K562 (cell line): ENCODE results near the gene EIF3C.
"Not testable (repeated sequence)": the region's sequence is repeated elsewhere in the genome, so short reads cannot be mapped to it uniquely, and the experiment has no call there.

ENCODE experiments used
- KDM1A ChIP-seq, 2 experiments: fragments of 450-650 bp; IDR thresholded peaks; 2 replicates each; pipeline ENCODE4 v1.6.1; 2016; ENCODE audit warnings: mild to moderate bottlenecking in 2 of 2
- LEF1 ChIP-seq: fragments of 450-650 bp; IDR thresholded peaks from 2 replicates; pipeline ENCODE4 v1.6.1; 2016; ENCODE audit warnings: mild to moderate bottlenecking
- PRPF4 ChIP-seq: fragments of 200-400 bp; formaldehyde crosslinking; IDR thresholded peaks from one replicate; pipeline ENCODE4 v1.6.1; 2017; ENCODE audit warnings: low read length, low read depth, mild to moderate bottlenecking; ENCODE audit not compliant: insufficient read depth, poor library complexity, severe bottlenecking
- SIN3A ChIP-seq, 2 experiments: fragments of 150-350 bp in 1 of 2; IDR thresholded peaks; 2 replicates each; pipeline ENCODE4 v1.6.1; 2011 to 2016; ENCODE audit warnings: borderline replicate concordance in 2 of 2, low read depth in 2 of 2, low read length in 2 of 2, mild to moderate bottlenecking in 2 of 2, moderate library complexity in 2 of 2; ENCODE audit not compliant: control insufficient read depth in 1 of 2
- SOX6 ChIP-seq: fragments of 450-650 bp; IDR thresholded peaks from 2 replicates; pipeline ENCODE4 v1.6.1; 2014; ENCODE audit warnings: mild to moderate bottlenecking
- TCF7 ChIP-seq: sonication (generic); IDR thresholded peaks from 2 replicates; pipeline ENCODE4 v1.6.1; 2016; ENCODE audit warnings: antibody characterized with exemption, borderline replicate concordance
- XRCC5 ChIP-seq: fragments of 200-400 bp; formaldehyde crosslinking; IDR thresholded peaks from 2 replicates; pipeline ENCODE4 v1.6.1; 2017; ENCODE audit warnings: low read depth, mild to moderate bottlenecking, low read length
- ZNF140 ChIP-seq: fragments of 250-450 bp; sonication (Bioruptor Pico); IDR thresholded peaks from 2 replicates; pipeline ENCODE4 v1.8.0; 2021; ENCODE audit warnings: moderate library complexity, mild to moderate bottlenecking, inconsistent platforms
- ZNF217 ChIP-seq: sonication (generic); formaldehyde crosslinking; IDR thresholded peaks from 2 replicates; pipeline ENCODE4 v1.8.0; 2022; ENCODE audit warnings: mild to moderate bottlenecking, missing genetic modification reagents
- TF ChIP-seq, protein P1 (sequence below): sonication (generic); formaldehyde crosslinking; IDR thresholded peaks from 2 replicates; pipeline ENCODE4 v1.8.0; 2023; ENCODE audit warnings: missing genetic modification reagents, mild to moderate bottlenecking, borderline replicate concordance
- TF ChIP-seq, protein P2 (sequence below): fragments of 450-650 bp; IDR thresholded peaks from 2 replicates; pipeline ENCODE4 v1.6.1; 2016; ENCODE audit warnings: mild to moderate bottlenecking, moderate library complexity

DNA sequence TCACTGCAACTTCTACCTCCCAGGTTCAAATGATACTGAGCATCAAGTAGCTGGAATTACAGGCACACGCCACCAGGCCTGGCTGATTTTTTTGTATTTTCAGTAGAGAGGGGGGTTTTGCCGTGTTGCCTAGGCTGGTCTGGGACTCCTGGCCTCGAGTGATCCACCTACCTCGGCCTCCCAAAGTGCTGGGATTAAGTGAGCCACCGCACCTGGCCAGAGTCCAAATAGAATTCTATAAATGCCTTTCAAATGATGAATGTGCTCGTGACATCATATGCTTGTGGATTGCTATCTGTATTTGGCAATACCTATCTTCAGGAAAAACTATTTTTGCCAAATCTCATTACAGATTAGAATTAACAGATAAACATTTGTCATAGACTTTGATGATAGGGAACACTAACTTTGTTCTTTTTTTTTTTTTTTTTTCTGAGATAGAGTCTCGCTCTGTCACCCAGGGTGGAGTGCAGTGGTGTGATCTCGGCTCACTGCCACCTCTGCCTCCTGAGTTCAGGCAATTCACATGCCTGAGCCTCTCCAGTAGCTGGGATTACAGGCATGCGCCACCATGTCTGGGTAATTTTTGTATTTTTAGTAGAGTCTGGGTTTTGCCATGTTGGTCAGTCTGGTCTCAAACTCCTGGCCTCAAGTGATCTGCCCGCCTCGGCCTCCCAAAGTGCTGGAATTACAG lies 17.9 kb upstream of the EIF3C start:
- not testable (repeated sequence) for TF ChIP-seq XRCC5; SOX6; LEF1; PRPF4; ZNF140 (CRISPR knock-in tag); SIN3A (IDR thresholded peaks at IDR 0.05; ENCODE audit: borderline replicate concordance in 2 of 2, control insufficient read depth in 1 of 2, low read depth in 2 of 2, low read length in 2 of 2); TCF7; KDM1A (IDR thresholded peaks at IDR 0.05); ZNF217
- TF ChIP-seq, protein P1, sequence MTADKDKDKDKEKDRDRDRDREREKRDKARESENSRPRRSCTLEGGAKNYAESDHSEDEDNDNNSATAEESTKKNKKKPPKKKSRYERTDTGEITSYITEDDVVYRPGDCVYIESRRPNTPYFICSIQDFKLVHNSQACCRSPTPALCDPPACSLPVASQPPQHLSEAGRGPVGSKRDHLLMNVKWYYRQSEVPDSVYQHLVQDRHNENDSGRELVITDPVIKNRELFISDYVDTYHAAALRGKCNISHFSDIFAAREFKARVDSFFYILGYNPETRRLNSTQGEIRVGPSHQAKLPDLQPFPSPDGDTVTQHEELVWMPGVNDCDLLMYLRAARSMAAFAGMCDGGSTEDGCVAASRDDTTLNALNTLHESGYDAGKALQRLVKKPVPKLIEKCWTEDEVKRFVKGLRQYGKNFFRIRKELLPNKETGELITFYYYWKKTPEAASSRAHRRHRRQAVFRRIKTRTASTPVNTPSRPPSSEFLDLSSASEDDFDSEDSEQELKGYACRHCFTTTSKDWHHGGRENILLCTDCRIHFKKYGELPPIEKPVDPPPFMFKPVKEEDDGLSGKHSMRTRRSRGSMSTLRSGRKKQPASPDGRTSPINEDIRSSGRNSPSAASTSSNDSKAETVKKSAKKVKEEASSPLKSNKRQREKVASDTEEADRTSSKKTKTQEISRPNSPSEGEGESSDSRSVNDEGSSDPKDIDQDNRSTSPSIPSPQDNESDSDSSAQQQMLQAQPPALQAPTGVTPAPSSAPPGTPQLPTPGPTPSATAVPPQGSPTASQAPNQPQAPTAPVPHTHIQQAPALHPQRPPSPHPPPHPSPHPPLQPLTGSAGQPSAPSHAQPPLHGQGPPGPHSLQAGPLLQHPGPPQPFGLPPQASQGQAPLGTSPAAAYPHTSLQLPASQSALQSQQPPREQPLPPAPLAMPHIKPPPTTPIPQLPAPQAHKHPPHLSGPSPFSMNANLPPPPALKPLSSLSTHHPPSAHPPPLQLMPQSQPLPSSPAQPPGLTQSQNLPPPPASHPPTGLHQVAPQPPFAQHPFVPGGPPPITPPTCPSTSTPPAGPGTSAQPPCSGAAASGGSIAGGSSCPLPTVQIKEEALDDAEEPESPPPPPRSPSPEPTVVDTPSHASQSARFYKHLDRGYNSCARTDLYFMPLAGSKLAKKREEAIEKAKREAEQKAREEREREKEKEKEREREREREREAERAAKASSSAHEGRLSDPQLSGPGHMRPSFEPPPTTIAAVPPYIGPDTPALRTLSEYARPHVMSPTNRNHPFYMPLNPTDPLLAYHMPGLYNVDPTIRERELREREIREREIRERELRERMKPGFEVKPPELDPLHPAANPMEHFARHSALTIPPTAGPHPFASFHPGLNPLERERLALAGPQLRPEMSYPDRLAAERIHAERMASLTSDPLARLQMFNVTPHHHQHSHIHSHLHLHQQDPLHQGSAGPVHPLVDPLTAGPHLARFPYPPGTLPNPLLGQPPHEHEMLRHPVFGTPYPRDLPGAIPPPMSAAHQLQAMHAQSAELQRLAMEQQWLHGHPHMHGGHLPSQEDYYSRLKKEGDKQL = not testable (repeated sequence)
- TF ChIP-seq, protein P2, sequence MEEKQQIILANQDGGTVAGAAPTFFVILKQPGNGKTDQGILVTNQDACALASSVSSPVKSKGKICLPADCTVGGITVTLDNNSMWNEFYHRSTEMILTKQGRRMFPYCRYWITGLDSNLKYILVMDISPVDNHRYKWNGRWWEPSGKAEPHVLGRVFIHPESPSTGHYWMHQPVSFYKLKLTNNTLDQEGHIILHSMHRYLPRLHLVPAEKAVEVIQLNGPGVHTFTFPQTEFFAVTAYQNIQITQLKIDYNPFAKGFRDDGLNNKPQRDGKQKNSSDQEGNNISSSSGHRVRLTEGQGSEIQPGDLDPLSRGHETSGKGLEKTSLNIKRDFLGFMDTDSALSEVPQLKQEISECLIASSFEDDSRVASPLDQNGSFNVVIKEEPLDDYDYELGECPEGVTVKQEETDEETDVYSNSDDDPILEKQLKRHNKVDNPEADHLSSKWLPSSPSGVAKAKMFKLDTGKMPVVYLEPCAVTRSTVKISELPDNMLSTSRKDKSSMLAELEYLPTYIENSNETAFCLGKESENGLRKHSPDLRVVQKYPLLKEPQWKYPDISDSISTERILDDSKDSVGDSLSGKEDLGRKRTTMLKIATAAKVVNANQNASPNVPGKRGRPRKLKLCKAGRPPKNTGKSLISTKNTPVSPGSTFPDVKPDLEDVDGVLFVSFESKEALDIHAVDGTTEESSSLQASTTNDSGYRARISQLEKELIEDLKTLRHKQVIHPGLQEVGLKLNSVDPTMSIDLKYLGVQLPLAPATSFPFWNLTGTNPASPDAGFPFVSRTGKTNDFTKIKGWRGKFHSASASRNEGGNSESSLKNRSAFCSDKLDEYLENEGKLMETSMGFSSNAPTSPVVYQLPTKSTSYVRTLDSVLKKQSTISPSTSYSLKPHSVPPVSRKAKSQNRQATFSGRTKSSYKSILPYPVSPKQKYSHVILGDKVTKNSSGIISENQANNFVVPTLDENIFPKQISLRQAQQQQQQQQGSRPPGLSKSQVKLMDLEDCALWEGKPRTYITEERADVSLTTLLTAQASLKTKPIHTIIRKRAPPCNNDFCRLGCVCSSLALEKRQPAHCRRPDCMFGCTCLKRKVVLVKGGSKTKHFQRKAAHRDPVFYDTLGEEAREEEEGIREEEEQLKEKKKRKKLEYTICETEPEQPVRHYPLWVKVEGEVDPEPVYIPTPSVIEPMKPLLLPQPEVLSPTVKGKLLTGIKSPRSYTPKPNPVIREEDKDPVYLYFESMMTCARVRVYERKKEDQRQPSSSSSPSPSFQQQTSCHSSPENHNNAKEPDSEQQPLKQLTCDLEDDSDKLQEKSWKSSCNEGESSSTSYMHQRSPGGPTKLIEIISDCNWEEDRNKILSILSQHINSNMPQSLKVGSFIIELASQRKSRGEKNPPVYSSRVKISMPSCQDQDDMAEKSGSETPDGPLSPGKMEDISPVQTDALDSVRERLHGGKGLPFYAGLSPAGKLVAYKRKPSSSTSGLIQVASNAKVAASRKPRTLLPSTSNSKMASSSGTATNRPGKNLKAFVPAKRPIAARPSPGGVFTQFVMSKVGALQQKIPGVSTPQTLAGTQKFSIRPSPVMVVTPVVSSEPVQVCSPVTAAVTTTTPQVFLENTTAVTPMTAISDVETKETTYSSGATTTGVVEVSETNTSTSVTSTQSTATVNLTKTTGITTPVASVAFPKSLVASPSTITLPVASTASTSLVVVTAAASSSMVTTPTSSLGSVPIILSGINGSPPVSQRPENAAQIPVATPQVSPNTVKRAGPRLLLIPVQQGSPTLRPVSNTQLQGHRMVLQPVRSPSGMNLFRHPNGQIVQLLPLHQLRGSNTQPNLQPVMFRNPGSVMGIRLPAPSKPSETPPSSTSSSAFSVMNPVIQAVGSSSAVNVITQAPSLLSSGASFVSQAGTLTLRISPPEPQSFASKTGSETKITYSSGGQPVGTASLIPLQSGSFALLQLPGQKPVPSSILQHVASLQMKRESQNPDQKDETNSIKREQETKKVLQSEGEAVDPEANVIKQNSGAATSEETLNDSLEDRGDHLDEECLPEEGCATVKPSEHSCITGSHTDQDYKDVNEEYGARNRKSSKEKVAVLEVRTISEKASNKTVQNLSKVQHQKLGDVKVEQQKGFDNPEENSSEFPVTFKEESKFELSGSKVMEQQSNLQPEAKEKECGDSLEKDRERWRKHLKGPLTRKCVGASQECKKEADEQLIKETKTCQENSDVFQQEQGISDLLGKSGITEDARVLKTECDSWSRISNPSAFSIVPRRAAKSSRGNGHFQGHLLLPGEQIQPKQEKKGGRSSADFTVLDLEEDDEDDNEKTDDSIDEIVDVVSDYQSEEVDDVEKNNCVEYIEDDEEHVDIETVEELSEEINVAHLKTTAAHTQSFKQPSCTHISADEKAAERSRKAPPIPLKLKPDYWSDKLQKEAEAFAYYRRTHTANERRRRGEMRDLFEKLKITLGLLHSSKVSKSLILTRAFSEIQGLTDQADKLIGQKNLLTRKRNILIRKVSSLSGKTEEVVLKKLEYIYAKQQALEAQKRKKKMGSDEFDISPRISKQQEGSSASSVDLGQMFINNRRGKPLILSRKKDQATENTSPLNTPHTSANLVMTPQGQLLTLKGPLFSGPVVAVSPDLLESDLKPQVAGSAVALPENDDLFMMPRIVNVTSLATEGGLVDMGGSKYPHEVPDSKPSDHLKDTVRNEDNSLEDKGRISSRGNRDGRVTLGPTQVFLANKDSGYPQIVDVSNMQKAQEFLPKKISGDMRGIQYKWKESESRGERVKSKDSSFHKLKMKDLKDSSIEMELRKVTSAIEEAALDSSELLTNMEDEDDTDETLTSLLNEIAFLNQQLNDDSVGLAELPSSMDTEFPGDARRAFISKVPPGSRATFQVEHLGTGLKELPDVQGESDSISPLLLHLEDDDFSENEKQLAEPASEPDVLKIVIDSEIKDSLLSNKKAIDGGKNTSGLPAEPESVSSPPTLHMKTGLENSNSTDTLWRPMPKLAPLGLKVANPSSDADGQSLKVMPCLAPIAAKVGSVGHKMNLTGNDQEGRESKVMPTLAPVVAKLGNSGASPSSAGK = not testable (repeated sequence)
